CD4-positive, alpha-beta T cell treated with Interleukin-15 for 4 hours (primary cell): ENCODE results near the gene GSX1.
"Not testable (repeated sequence)": the region's sequence is repeated elsewhere in the genome, so short reads cannot be mapped to it uniquely, and the experiment has no call there.

ENCODE experiments used
- DNase-seq: peaks from one replicate; pipeline ENCODE4 v3.0.0-alpha.2; 2020; ENCODE audit warnings: low spot score

GSX1 gene

DNA sequence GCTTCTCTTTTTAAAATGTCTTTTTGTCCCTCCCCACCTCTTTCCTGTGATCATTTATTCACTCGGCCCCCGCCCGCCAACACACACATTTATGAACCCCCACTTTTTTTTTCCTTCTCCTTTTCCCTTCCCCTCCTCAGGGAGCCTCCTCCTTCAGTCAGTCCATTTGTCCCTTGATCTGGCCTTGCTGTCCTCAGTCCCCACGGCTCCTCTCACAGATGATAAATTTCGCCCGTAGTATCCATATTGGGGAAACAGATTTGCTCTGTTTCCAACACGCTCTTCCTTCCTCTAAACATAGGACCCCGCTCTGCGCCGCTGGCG lies 2.0 kb downstream of the GSX1 start:
- DNase-seq, result no peak

DNA sequence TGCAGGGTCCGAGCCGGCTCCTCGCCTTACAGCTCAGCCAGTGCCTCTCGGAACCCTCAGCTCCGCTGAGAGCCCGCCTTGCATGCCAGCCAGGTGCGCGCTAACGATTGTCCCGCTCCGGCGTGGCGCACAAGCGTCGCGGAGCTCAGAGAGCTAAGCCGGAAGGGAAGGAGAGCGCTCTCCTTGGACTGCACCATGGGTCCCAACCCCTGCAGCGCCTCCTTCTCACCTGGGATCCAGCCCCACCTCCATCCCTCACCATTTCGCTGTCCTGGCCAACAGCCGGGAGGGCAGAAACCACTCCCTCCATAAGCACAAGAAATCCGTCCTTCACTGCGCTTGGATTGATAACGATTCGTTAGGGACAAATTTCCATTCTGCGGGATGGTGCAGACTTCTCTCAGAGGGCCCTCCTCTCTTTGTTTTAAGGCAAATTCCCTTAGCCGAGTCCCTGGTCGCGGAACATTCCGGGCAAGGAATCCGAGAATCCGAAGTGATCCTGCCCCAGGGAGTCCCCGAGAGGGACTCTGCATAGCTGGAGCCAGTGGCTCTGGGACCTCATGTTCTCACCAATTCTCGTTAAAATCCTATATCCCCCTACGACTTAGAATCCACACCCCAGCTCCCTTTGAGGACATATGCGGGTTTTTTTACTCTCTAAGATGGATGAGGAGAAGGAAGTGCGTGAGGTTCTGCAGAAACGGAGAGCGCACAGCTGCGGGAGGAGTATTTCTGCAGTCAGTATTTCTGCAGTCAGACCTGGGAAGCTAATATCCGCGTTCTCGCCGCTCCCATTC lies 2.8 kb downstream of the GSX1 start:
- no peak for DNase-seq

DNA sequence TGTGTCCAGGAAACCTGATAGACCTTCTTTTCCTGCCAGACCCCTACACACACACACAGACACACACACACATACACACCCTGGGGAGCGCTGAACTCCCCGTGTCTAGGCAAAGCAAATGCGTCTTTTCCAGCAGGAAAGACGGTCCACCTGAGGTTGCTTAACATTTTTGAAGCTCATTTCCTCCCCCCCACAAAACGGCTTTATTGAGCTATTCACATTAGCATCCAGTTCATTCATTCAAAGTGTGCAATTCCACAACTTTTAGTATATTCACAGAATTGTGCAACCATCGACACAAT lies 3.4 kb downstream of the GSX1 start:
- no peak for DNase-seq

DNA sequence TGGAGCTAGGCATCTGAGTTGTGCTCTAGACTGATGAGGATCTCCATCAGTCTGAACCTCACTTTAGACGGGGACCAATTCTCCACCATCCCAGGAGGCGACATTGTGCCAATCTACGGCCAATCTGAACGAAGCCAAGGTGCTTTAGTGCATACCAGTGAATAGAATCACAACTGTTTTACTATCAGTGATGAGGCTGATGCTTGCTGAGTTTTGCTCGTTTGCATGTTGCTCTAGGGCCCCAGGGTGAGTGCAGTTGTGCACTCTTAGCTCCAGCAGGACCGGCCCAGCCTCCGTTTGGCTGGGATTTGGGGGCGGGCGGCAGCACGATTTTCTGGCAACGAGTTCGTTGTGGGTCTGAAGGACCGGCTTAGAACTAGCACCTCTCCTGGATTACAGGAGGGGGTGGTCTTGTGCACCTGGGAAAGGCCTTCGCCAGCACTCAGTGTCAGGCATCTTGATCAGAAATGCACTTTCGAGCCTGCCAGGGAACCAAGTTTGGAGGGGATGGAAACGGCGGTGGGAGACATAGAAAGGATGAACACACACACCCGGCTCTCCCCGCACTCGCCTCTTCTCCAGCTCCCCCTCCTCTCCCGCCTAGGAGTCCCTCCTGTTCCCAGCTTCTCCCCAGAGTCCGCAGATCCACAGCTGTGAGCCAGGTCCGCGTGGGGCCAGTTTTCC lies 4.4 kb downstream of the GSX1 start:
- DNase-seq, result no peak

DNA sequence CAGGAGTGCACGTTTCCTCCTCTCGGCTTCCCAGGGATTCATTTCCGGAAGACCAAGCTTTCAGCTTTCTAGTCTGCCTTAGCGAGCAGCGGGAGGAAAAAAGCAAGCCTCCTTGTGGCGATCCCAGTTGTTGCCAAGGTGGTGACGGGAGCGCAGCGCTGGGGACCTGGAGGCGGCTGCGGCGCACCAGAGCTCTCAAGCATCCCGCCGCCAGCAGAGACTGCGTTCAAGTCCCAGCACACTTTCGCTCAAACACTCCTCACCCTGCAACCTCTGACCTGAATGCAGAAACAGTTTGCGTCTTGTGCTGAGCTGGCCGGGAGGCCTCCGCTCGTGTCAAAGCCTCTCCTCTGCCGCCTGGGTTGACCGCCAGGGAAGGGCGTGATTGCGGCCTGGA lies 4.9 kb downstream of the GSX1 start:
- DNase-seq, result no peak

DNA sequence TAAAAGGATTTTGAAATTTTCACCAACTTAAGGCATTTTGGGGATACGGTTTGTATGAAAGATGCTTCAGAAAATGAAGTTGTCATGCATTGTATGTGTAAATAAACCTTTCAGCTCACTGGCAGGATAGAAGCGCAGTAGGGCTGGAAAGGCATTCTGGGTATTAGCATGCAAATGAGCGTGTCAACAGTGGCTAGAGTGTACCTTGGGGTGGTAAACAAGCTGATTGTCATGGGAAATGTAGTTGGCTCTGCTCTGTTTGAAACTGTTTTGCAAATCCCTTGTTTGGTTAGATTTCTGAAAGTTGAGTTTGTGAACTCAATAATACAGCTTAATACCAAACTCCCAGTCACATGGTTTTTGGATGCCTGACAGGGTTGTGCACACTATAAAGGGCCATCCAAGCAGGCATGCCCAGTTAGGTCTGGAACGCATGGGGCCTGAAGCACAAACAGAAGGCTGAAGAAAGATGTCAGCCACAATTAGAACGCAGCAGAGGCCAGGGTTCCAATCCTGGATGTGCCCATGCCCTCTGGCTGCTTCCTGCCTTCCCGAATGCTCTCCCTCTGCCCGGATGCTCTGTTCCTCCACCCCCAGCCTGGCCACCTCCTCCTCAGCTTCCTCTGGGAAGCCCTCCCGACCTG lies 14.6 kb downstream of the GSX1 start:
- DNase-seq, result no peak

DNA sequence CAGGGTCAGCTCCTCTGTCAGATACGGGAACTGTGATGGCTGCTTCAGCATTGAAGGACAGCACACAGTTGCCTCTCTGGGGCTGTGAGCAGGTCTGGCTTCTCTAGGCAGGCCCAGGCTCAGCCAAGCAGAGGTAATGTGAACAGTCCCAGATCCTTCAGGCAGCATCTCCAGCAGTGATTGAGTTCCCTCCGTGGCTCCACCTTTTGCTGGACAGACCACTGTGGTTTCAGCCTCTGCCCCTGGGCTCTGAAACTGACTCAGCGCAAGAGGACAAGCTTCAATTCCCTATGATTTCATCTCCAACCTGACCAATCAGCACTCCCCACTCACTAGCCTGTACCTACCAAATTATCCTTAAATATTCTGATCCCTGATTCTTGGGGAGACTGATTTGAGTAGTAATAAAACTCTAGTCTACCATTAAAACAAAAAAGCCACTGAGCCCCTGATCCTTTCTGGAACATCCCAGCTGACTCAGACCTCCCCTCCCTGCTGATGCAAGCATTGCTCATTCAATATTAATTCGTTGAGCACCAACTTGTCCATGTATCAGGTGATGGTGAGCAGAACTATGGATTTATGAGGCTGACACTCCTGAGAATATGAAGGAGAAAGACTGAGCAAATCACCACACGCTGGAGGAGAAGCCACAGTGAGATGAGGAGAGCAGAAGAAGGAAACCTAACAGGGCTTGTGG lies 16.7 kb downstream of the GSX1 start:
- no peak for DNase-seq

DNA sequence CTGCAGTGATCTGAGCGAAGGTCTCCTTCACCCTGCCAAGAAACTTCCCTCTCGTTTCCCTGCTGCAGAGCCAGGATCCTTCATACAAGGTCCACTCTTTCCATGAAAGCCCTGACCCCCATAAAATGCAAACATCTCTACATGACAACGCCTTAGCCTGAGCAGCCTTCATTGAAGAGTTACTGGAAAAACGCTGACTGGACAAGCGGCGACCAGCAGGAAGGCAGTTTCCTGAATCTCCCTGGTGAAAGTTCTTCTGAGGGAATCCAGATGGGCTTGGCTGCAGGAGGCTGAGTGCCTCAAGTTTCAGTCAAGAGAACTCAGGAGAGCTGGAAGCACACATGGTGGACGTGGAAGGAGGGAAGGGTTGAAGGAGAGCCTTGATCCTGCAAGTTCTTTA lies 17.7 kb downstream of the GSX1 start:
- no peak for DNase-seq

DNA sequence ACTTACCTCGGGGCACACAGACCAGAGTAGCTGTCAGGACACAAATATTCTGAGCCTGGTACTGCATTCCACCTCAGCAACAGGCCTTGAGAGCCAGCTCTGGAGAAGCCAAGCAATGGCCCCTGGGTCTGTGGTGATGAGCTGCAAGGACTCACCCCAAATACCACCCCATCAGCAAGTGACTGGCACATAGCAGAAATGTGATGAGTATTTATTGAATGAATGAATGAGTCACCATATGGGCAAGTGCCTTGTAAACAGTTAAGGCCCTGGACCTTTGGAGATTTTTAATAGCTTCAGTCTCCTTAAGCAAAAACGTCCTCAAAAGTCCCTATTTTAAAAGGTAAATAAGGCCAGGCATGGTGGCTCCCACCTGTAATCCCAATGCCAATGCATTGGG lies 18.2 kb downstream of the GSX1 start:
- DNase-seq, result no peak

DNA sequence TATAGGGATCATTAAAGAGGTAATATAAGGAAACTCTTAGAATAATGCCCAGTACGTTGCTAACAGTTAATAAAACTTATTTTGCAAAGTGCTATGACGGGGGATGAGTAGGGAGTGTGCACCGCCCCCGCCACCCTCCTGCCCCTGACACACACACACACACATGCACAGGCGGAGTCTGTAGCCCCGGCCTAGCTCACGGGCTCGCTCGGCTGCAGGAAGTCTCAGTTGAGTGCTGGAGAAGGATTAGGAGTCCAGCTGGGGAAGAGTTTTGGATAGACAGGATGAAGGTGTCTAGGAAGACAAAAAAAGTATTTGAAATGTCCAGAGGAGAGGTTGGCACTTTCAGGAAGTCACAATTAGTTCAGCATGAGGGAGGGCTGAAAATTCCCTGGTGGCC lies 21.5 kb downstream of the GSX1 start:
- no peak for DNase-seq

DNA sequence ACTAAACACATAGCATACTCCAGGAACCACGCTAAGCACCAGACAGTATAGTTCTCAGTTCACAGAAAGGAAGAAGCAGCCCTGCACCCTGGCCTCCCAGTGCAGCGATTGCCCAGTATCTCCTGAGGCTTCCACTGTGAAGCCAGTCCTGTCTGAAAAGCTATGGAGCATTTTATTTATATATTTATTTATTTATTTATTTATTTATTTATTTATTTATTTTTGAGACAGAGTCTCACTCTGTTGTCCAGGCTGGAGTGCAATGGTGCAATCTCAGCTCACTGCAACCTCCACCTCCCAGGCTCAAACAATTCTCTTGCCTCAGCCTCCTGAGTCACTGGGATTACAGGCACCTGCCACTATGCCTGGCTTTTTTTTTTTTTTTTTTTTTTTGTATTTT lies 25.5 kb downstream of the GSX1 start:
- DNase-seq, result not testable (repeated sequence)

DNA sequence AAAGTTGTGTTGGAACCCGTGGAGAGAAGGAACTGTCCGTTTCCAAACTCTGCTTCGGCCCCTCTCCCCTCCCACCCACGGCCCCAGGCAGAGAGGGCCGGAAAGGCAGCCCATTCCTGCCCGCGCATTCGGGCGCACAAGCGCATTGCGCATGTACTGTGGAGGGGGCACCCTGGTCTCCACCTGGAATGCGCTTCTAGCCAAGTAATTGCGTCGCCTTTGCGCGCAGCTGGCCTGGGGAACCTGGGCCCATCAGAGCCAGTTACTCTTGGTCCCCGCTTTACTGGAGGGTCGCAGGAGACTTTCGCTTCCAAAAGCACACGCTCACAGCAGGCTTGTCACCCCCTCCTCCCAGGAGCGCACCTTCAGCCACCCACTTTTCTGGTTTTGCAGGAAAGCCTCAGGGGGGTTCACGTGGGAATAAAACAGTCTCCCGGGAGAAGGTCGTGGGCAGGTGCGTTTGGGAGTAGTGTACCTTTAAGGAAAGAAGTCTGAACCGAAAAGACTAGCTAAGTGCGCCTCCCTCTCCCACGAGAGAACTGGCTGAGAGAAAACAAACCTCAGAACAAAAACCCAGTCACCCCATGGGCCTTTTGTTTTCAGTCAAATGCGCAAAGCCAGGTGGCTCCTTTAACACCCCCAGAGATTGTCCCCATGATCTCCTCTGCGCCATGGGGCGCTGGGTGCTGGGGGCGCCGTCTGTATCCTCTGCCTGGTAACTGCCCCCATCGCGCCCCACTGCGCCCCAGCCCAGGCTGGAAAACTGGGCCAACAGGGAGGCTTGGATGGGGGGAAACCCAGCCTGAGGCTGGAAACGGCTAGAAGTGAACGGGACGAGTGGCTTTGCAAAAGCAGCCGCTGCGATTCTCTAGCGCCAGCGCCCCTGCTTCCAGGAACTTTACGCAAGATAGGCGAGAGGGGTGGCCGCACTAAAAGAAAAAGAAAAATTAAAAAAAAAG lies 28.5 kb downstream of the GSX1 start:
- no peak for DNase-seq

DNA sequence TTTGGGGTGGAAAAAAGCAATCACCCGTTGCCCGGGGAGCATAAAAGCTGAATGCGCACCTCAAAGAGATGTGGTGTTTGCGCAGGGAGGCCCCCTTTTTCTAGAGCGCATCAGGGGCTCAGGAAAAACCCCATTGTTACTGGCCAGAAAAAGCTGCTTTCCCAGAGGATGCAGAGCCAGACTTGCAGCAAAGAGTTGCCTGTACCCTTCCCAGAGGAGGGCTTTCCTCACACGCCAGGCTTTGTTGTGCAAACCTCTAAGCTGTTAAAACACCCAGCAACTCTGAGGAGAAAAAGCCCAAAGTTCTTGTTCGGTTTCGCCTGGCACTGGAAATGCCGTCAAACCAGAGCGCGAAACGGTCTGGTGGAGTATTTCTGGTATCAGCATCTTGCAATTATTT lies 29.3 kb downstream of the GSX1 start:
- DNase-seq, result no peak

DNA sequence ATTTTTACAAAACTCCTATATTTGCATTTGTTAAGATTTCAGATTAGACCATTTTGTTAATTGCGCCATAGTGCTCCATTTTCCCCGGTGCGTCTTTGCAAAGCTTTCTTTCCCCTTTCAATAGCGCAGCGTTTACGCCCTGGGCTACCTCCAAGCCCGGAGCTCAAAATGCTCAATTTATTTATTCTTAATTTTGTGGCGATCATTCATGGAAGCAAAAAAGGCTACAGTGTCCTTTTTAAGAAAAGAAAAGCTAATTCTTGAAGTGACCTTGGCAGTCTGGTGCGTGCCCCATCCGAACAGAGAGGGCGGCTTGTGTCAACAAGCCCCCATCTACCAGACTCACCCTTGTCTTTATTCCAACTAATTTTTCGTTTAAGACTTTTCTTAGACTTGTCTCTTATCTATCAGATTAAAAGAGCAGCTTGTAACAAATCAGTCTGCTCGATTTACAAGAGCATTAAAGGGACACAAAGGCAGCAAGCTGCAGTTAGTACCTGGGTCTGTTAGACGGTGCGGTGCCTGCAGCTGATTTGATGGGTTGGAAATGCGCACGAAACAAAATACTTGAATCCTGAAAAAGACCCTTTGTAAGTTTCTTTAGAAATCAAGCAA lies 30.1 kb downstream of the GSX1 start:
- DNase-seq, result no peak

DNA sequence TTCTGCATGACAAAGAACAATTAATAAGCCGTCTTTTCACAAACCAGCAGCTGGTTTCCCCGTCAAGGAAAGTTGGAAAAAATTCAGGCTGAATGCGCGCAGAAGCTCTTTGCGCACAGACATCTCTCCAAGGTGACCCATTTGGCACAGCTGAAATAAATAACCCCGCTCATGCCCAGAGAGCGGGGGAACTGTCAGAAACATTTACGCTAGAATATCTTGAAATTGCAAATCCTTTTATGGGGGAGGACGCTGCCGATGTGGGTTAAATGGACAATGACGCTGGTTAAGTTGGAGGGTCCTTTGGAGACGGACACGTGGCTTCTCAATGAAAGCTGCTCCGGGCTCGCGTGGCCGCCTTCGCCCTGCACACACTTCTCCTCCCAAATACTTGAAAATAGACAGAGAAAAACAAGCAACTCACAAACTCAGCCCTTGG lies 30.6 kb downstream of the GSX1 start:
- no peak for DNase-seq

DNA sequence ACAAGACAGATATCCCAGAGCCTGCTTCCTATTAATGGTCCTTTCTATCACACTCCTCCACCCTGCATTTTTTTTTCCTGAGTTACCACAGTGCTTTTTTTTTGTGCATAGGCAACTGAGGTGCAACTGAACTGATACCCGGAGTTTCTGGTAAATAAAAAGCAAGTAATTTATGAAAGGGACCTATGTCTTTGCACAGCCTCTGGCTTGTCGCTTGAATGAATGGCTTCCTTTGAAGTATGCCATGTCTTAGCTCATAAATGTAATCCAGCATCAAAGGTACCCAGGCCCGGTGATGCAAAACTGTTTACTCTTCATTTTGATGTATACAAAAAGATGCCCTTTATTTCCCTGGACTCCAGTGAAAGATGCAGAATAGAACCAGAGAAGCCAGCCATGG lies 31.8 kb downstream of the GSX1 start:
- no peak for DNase-seq

DNA sequence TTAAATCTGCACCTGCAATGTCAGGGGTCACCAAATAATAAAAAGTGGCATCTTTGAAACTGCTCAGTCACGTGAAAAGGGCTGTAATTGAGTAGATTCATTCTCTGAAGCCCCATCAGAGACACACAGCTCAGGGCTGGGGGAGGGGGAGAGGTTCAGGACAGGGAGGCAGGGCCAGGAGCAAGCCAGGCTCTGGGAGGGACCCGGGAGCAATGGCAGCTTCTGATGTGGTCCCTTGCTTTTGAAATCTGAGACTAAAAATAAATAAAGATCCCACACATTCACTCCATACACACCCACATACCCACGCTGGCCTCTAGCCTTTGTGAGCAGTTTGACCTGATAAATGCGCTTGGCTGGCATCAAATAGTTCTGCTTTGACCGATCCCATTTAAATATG lies 32.8 kb downstream of the GSX1 start:
- DNase-seq, result no peak

DNA sequence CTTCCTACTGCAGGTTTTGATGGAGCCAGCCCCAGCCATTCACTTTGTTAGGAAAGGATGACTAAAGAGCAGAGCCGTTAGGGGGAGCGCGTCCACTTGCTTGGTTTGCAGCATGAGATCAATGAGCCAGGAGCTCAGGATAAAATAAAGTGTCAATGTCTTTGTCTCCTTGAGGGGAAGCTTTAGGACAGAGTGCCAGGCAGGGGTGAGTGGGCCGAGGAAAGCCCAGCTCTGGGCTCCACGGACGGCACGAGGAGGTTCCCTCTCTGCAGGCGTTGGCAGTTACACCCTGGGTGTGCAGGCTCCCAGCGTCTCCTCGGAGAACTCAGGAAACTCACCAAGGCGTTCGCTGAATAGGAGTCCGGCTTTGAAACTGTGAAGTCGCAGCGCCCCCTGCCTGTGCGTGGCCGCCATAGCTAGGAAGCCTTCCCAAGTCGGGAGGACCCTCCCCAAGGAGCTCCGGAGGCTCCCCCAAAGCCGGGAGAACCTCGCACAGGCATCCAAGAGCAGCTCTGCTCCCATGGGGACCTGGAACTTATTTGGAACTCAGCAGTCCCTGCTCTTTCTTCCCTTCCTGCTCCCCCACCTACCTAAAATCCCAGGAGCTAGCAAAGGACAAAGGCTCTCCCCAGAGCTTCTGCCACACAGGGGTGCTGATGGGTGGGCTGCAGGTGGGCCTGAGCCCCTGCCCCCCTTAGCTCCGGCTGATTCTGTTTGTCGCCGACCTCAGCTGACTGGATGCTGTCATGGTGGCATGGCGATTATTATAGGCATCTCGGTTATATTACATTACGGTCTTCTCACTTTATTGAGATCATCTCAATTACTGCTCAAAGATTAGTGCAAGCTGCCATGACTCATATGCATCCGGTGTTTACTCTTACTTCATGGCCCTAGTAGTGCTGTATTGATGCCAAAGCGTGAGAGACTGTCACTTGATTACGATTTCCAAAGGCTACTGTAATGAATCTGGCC lies 34.4 kb downstream of the GSX1 start:
- peak; percentile 61 for DNase-seq

DNA sequence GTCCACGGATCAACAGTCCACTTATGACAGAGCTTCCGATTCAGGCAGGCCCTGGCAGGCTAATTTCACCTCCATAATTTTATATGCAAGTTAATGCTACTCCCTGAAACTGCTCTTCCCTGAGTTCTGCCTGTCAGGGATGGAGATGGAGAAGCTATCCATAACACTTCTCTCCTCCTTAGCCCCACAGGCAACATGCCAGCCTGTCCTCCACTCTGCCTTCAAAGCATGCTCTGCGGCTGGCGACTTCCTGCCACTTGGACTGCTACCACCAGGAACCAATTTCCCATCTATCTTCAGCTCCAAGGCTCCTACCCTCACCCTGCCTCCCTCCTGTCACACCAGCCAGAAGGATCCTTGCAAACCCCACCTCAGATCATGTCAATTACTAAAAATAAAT lies 35.4 kb downstream of the GSX1 start:
- DNase-seq, result no peak

DNA sequence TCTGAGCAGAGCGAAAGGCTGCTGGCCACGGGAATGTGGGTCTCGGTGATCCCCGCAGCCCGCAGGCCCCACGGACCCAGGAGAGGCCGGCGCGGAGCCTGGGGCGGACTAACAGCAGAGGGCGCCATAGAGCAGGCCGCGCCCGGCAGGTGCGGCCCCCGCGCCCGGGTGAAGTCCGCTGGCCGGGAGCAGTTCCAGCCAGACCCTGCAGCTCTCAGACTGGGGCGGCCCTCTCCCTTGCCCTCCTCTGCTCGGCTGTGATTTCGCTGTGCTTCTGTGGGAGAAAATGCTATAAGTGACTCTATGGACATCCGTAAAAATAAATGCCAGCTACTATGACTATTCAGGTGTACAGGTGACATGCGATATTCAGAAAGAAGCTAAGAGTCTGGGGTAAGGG lies 37.7 kb downstream of the GSX1 start:
- peak; percentile 51 for DNase-seq
